SKM-1 treated with dmso at 0.1 percent for 144 hours (cell line): ENCODE data around the gene GCNT4.
"Not testable (repeated sequence)": the region's sequence is repeated elsewhere in the genome, so short reads cannot be mapped to it uniquely, and the experiment has no call there.

Source experiments
- DNase-seq: peaks from one replicate; lab custom pipeline; 2025; ENCODE audit not compliant: unreplicated experiment; lab: John Stamatoyannopoulos, UW

The GCNT4 gene

GRCh38 chr5:75052192-75053053 lies at the start of gene GCNT4:
GCNT4 (minus strand) TSS chr5:75052558; CDS start chr5:75030037, 22,521 bp downstream.
- no peak for DNase-seq

- DNase-seq: not testable (repeated sequence)
Measured at GRCh38 chr5:75095956-75096355, 43.6 kb upstream of the GCNT4 start.

- DNase-seq: no peak
Measured at GRCh38 chr5:75091597-75091996, 39.2 kb upstream of the GCNT4 start.

GRCh38 chr5:75089662-75090061 lies 37.3 kb upstream of the GCNT4 start:
- no peak for DNase-seq

- DNase-seq: no peak
Measured at GRCh38 chr5:75089137-75089536, 36.8 kb upstream of the GCNT4 start.

GRCh38 chr5:75088648-75089047 lies 36.3 kb upstream of the GCNT4 start:
- DNase-seq: no peak

GRCh38 chr5:75081510-75081909 lies 29.2 kb upstream of the GCNT4 start:
- no peak for DNase-seq

GRCh38 chr5:75079346-75079745 lies 27.0 kb upstream of the GCNT4 start:
- DNase-seq: not testable (repeated sequence)

- DNase-seq: no peak
Measured at GRCh38 chr5:75078027-75078426, 25.7 kb upstream of the GCNT4 start.

- no peak for DNase-seq
Measured at GRCh38 chr5:75072061-75072460, 19.7 kb upstream of the GCNT4 start.

- DNase-seq: no peak
Measured at GRCh38 chr5:75071100-75071499, 18.7 kb upstream of the GCNT4 start.

- no peak for DNase-seq
Measured at GRCh38 chr5:75067434-75067833, 15.1 kb upstream of the GCNT4 start.

- no peak for DNase-seq
Measured at GRCh38 chr5:75062925-75063531, 10.7 kb upstream of the GCNT4 start.

GRCh38 chr5:75059912-75060545 lies 7.7 kb upstream of the GCNT4 start:
- DNase-seq: peak; percentile 15

GRCh38 chr5:75058986-75059535 lies 6.7 kb upstream of the GCNT4 start:
- no peak for DNase-seq

- no peak for DNase-seq
Measured at GRCh38 chr5:75057561-75057960, 5.2 kb upstream of the GCNT4 start.

GRCh38 chr5:75055727-75056144 lies 3.4 kb upstream of the GCNT4 start:
- DNase-seq: no peak

GRCh38 chr5:75054134-75054930 lies 2.0 kb upstream of the GCNT4 start:
- no peak for DNase-seq

- DNase-seq: no peak
Measured at GRCh38 chr5:75053304-75054133, 1.2 kb upstream of the GCNT4 start.

- no peak for DNase-seq
Measured at GRCh38 chr5:75053054-75053303, 621 bp upstream of the GCNT4 start.
